Activated T-helper 1 cell treated with anti-CD3 and anti-CD28 coated beads, Interleukin-12 subunit alpha, Interleukin-12 subunit beta, Interleukin-2, Interleukin-4 antibody, amounts not matched to agents 30 ng/mL and 10 ng/mL and 1 ng/mL, durations not matched to agents 14 hours and 24 hours and 36 hours (primary cell): ENCODE measurements around the gene PCDH12. TPM values are rescaled to one million over a fixed set of nuclear protein-coding genes. Genes with fewer than 3 reads are reported as not detected.

Experiments
- DNase-seq: peaks from one replicate; pipeline ENCODE4 v3.0.0; 2021; ENCODE audit warnings: low spot score
- H3K27ac Mint-ChIP-seq: one replicate; pipeline ENCODE4 v1.8.0; 2021; ENCODE audit warnings: mild to moderate bottlenecking, mixed read lengths
- H3K27me3 Mint-ChIP-seq: one replicate; pipeline ENCODE4 v1.8.0; 2022; ENCODE audit warnings: mild to moderate bottlenecking, moderate library complexity, mixed read lengths; ENCODE audit not compliant: insufficient read depth
- H3K36me3 Mint-ChIP-seq: one replicate; pipeline ENCODE4 v1.8.0; 2021; ENCODE audit warnings: low read depth, mixed read lengths
- H3K4me1 Mint-ChIP-seq: one replicate; pipeline ENCODE4 v1.8.0; 2021; ENCODE audit warnings: low read depth, mixed read lengths
- H3K4me3 Mint-ChIP-seq: one replicate; pipeline ENCODE4 v1.8.0; 2021; ENCODE audit warnings: mild to moderate bottlenecking, moderate library complexity, mixed read lengths
- H3K9me3 Mint-ChIP-seq: one replicate; pipeline ENCODE4 v1.8.0; 2021; ENCODE audit warnings: mixed read lengths
- intact Hi-C: fragments of 100-400 bp; cut with micrococcal nuclease; formaldehyde crosslinking; loops from one replicate; pipeline ENCODE4 v1.15.1; 2024
- total RNA-seq: library from RNA; stranded (reverse); gene quantifications from 2 replicates; pipeline ENCODE4 v1.2.3, GENCODE V29; 2022

Gene PCDH12
- 2.2 TPM in 2 replicates for total RNA-seq

- Mint-ChIP-seq H3K4me3 (peak within 1 kb of the TSS; percentile 83), H3K36me3 (no peaks in the 10 kb centered on the region), H3K27me3 (no peaks in the 10 kb centered on the region), H3K27ac (peak within 1 kb of the TSS; percentile 91), H3K4me1 (peaks cover 52% of the 10 kb centered on the region), H3K9me3 (no peaks in the 10 kb centered on the region)
- peak; percentile 17 for DNase-seq
- intact Hi-C loops = no loop called here
Observed at GRCh38 chr5:141958113-141958512, at the start of gene PCDH12. Gene PCDH12, minus strand, starts transcription at chr5:141958202. Its CDS starts 351 bp downstream, at chr5:141957851.

GRCh38 chr5:142007237-142007544 lies 49.2 kb upstream of the PCDH12 start:
- no peak for DNase-seq
- Mint-ChIP-seq H3K27ac (peak overlapping the region; percentile 94), H3K4me3 (peak overlapping the region; percentile 80), H3K36me3 (peaks cover 62% of the 10 kb centered on the region), H3K9me3 (no peaks in the 10 kb centered on the region), H3K4me1 (peaks cover 78% of the 10 kb centered on the region), H3K27me3 (no peaks in the 10 kb centered on the region)
- intact Hi-C loops = loop anchor here (1.0 to 2.0 kb wide), 5 partner anchors 9 to 500 kb away; partner anchors contain the start of gene NDFIP1

- intact Hi-C loops = loop anchor here (1.0 to 2.0 kb wide), 5 partner anchors 10 to 501 kb away; partner anchors contain the start of gene NDFIP1
- peaks cover 72% of the 10 kb centered on the region for H3K4me1 Mint-ChIP-seq
- peaks cover 66% of the 10 kb centered on the region for H3K36me3 Mint-ChIP-seq
- DNase-seq = peak; percentile 58
- H3K9me3 Mint-ChIP-seq = no peaks in the 10 kb centered on the region
- H3K27ac Mint-ChIP-seq = peak overlapping the region; percentile 94
- H3K4me3 Mint-ChIP-seq = peak overlapping the region; percentile 80
- H3K27me3 Mint-ChIP-seq = no peaks in the 10 kb centered on the region
Observed at GRCh38 chr5:142006363-142007236, 48.6 kb upstream of the PCDH12 start.

- Mint-ChIP-seq H3K4me1 (peaks cover 57% of the 10 kb centered on the region), H3K9me3 (no peaks in the 10 kb centered on the region), H3K27ac (peak overlapping the region; percentile 78), H3K27me3 (no peaks in the 10 kb centered on the region), H3K36me3 (peaks cover 66% of the 10 kb centered on the region), H3K4me3 (no peak overlapping the region)
- intact Hi-C loops = no loop called here
- DNase-seq = no peak
Observed at GRCh38 chr5:142003266-142003800, 45.3 kb upstream of the PCDH12 start.

GRCh38 chr5:142000704-142001484 lies 42.9 kb upstream of the PCDH12 start:
- Mint-ChIP-seq H3K36me3 (peaks cover 48% of the 10 kb centered on the region), H3K27ac (peak overlapping the region; percentile 70)

GRCh38 chr5:142000173-142000572 lies 42.2 kb upstream of the PCDH12 start:
- Mint-ChIP-seq H3K4me1 (peaks cover 26% of the 10 kb centered on the region), H3K36me3 (peaks cover 45% of the 10 kb centered on the region), H3K4me3 (no peak overlapping the region), H3K9me3 (no peaks in the 10 kb centered on the region), H3K27me3 (no peaks in the 10 kb centered on the region), H3K27ac (peak overlapping the region; percentile 70)
- intact Hi-C loops = loop anchor here (2.0 kb wide), 2 partner anchors 15 to 145 kb away; no protein-coding TSS in a partner anchor
- no peak for DNase-seq

More at GRCh38 chr5:142000704-142001484, 42.9 kb upstream of the PCDH12 start:
- Mint-ChIP-seq H3K4me1 (peaks cover 33% of the 10 kb centered on the region), H3K27me3 (no peaks in the 10 kb centered on the region), H3K9me3 (no peaks in the 10 kb centered on the region), H3K4me3 (no peak overlapping the region)
- intact Hi-C loops = loop anchor here (2.0 kb wide), 2 partner anchors 14 to 144 kb away; no protein-coding TSS in a partner anchor
- DNase-seq = no peak

- Mint-ChIP-seq H3K27me3 (no peaks in the 10 kb centered on the region), H3K27ac (no peak overlapping the region), H3K9me3 (no peaks in the 10 kb centered on the region), H3K4me3 (no peak overlapping the region), H3K4me1 (peaks cover 24% of the 10 kb centered on the region), H3K36me3 (peaks cover 40% of the 10 kb centered on the region)
- intact Hi-C loops = no loop called here
- no peak for DNase-seq
Observed at GRCh38 chr5:141997358-141997960, 39.5 kb upstream of the PCDH12 start.

- no peak for DNase-seq
- Mint-ChIP-seq H3K4me1 (peaks cover 22% of the 10 kb centered on the region), H3K4me3 (no peak overlapping the region), H3K36me3 (peaks cover 25% of the 10 kb centered on the region), H3K27ac (no peak overlapping the region), H3K27me3 (no peaks in the 10 kb centered on the region), H3K9me3 (no peaks in the 10 kb centered on the region)
- intact Hi-C loops = no loop called here
Observed at GRCh38 chr5:141995656-141996055, 37.7 kb upstream of the PCDH12 start.

GRCh38 chr5:141994511-141995136 lies 36.6 kb upstream of the PCDH12 start:
- DNase-seq = no peak
- peaks cover 18% of the 10 kb centered on the region for H3K4me1 Mint-ChIP-seq
- intact Hi-C loops = no loop called here
- no peaks in the 10 kb centered on the region for H3K9me3 Mint-ChIP-seq
- H3K4me3 Mint-ChIP-seq = no peak overlapping the region
- H3K27me3 Mint-ChIP-seq = no peaks in the 10 kb centered on the region
- H3K36me3 Mint-ChIP-seq = peaks cover 21% of the 10 kb centered on the region
- no peak overlapping the region for H3K27ac Mint-ChIP-seq

GRCh38 chr5:141992349-141992963 lies 34.5 kb upstream of the PCDH12 start:
- Mint-ChIP-seq H3K9me3 (no peaks in the 10 kb centered on the region), H3K36me3 (peaks cover 25% of the 10 kb centered on the region), H3K4me3 (no peak overlapping the region), H3K27ac (no peak overlapping the region), H3K27me3 (no peaks in the 10 kb centered on the region), H3K4me1 (peaks cover 18% of the 10 kb centered on the region)
- peak; percentile 53 for DNase-seq
- intact Hi-C loops = loop anchor here (1.0 to 2.0 kb wide), 4 partner anchors 23 to 558 kb away; partner anchors contain the start of gene RNF14

GRCh38 chr5:141989720-141990119 lies 31.7 kb upstream of the PCDH12 start:
- intact Hi-C loops = no loop called here

GRCh38 chr5:141986072-141986471 lies 28.1 kb upstream of the PCDH12 start:
- Mint-ChIP-seq H3K9me3 (no peaks in the 10 kb centered on the region), H3K27ac (no peak overlapping the region), H3K4me1 (no peaks in the 10 kb centered on the region), H3K4me3 (no peak overlapping the region), H3K27me3 (no peaks in the 10 kb centered on the region), H3K36me3 (peaks cover 28% of the 10 kb centered on the region)
- intact Hi-C loops = no loop called here
- no peak for DNase-seq

More at GRCh38 chr5:141989720-141990119, 31.7 kb upstream of the PCDH12 start:
- H3K9me3 Mint-ChIP-seq = no peaks in the 10 kb centered on the region
- no peak overlapping the region for H3K27ac Mint-ChIP-seq
- no peak overlapping the region for H3K4me3 Mint-ChIP-seq
- no peak for DNase-seq
- peaks cover 15% of the 10 kb centered on the region for H3K4me1 Mint-ChIP-seq
- peaks cover 34% of the 10 kb centered on the region for H3K36me3 Mint-ChIP-seq
- no peaks in the 10 kb centered on the region for H3K27me3 Mint-ChIP-seq
